Neural cell (in vitro differentiated cells): Measurements from ENCODE around the gene SPATA2L. TPM values are rescaled to one million over a fixed set of nuclear protein-coding genes. Genes with fewer than 3 reads are reported as not detected.

ENCODE experiments used
- H2AFZ ChIP-seq: fragments of 200-600, 300-800 bp; sonication (generic), shearing (Covaris generic); 2 replicates; pipeline ENCODE4 v1.6.0; 2014; ENCODE audit warnings: low read depth, mild to moderate bottlenecking, antibody characterized with exemption, low read length, moderate library complexity
- H3F3A ChIP-seq: fragments of 200-600 bp; shearing (Covaris generic); 2 replicates; pipeline ENCODE4 v1.6.1; 2016; ENCODE audit warnings: mild to moderate bottlenecking, moderate library complexity, mixed read lengths, antibody characterized with exemption, low read length; ENCODE audit not compliant: insufficient read depth, poor library complexity, severe bottlenecking
- H3K27ac ChIP-seq: fragments of 200-600, 300-800 bp; sonication (generic), shearing (Covaris generic); 2 replicates; pipeline ENCODE4 v1.5.1; 2014; ENCODE audit warnings: mild to moderate bottlenecking, low read length, moderate library complexity
- H3K27me3 ChIP-seq: fragments of 300-800, 200-600 bp; sonication (generic), shearing (Covaris generic); 2 replicates; pipeline ENCODE4 v1.6.0; 2014; ENCODE audit warnings: mild to moderate bottlenecking, low read depth, low read length, moderate library complexity; ENCODE audit not compliant: insufficient read depth
- H3K36me3 ChIP-seq: fragments of 300-800, 200-600 bp; sonication (generic), shearing (Covaris generic); 2 replicates; pipeline ENCODE4 v1.5.1; 2014; ENCODE audit warnings: mild to moderate bottlenecking, antibody characterized with exemption, low read length, moderate library complexity; ENCODE audit not compliant: insufficient read depth
- H3K4me2 ChIP-seq: fragments of 300-800, 200-600 bp; sonication (generic), shearing (Covaris generic); 2 replicates; pipeline ENCODE4 v1.6.0; 2014; ENCODE audit warnings: mild to moderate bottlenecking, low read length
- H3K4me3 ChIP-seq: fragments of 300-800, 200-600 bp; sonication (generic), shearing (Covaris generic); 2 replicates; pipeline ENCODE4 v1.5.1; 2014; ENCODE audit warnings: mild to moderate bottlenecking, low read length, moderate library complexity
- H3K79me2 ChIP-seq: fragments of 200-600 bp; shearing (Covaris generic); replicated peaks from 2 replicates; pipeline ENCODE4 v1.6.0; 2014; ENCODE audit warnings: mild to moderate bottlenecking, low read length, moderate library complexity; ENCODE audit not compliant: insufficient read depth
- H3K9ac ChIP-seq: fragments of 300-800, 200-600 bp; sonication (generic), shearing (Covaris generic); 2 replicates; pipeline ENCODE4 v1.6.1; 2016; ENCODE audit warnings: mild to moderate bottlenecking, low read length, mixed read lengths
- H3K9me2 ChIP-seq: fragments of 200-600 bp; shearing (Covaris generic); 2 replicates; pipeline ENCODE4 v1.6.1; 2016; ENCODE audit warnings: mild to moderate bottlenecking, low read length, mixed read lengths; ENCODE audit not compliant: insufficient read depth
- H3K9me3 ChIP-seq: fragments of 200-600, 300-800 bp; sonication (generic), shearing (Covaris generic); 2 replicates; pipeline ENCODE4 v1.6.1; 2016; ENCODE audit warnings: mild to moderate bottlenecking, mixed run types, low read length, moderate library complexity, mixed read lengths
- H4K20me1 ChIP-seq: fragments of 200-600 bp; shearing (Covaris generic); 2 replicates; pipeline ENCODE4 v1.6.1; 2016; ENCODE audit warnings: mild to moderate bottlenecking, mixed run types; ENCODE audit not compliant: insufficient read depth
- EP300 ChIP-seq: fragments of 450-650 bp; conservative IDR thresholded peaks from 2 replicates; pipeline ENCODE4 v1.6.1; 2014; ENCODE audit warnings: antibody characterized with exemption, mild to moderate bottlenecking, moderate library complexity; ENCODE audit not compliant: poor library complexity, severe bottlenecking
- EZH2 ChIP-seq: fragments of 200-600, 300-800 bp; shearing (Covaris generic), sonication (generic); IDR thresholded peaks from 2 replicates; pipeline ENCODE4 v1.6.1; 2014; ENCODE audit warnings: antibody characterized with exemption, low read length, borderline replicate concordance, mild to moderate bottlenecking; ENCODE audit not compliant: insufficient read depth, poor library complexity, severe bottlenecking
- MXI1 ChIP-seq: fragments of 450-650 bp; conservative IDR thresholded peaks from 2 replicates; pipeline ENCODE4 v1.6.1; 2014; ENCODE audit warnings: antibody characterized with exemption, mild to moderate bottlenecking; ENCODE audit not compliant: poor library complexity, severe bottlenecking
- POLR2AphosphoS5 ChIP-seq: IDR thresholded peaks from 2 replicates; pipeline ENCODE4 v1.6.1; 2012
- RAD21 ChIP-seq: fragments of 450-650 bp; conservative IDR thresholded peaks from 2 replicates; pipeline ENCODE4 v1.6.1; 2014; ENCODE audit warnings: antibody characterized with exemption, mild to moderate bottlenecking, moderate library complexity
- SMC3 ChIP-seq: fragments of 450-650 bp; conservative IDR thresholded peaks from 2 replicates; pipeline ENCODE4 v1.6.1; 2014; ENCODE audit warnings: antibody characterized with exemption, mild to moderate bottlenecking, moderate library complexity; ENCODE audit not compliant: poor library complexity
- TAF1 ChIP-seq: IDR thresholded peaks from 2 replicates; pipeline ENCODE4 v1.6.1; 2012; ENCODE audit warnings: low read depth
- polyA plus RNA-seq: library from polyadenylated mRNA; depleted of rRNA; stranded (reverse); fragments of >200 nt; gene quantifications from 2 replicates; pipeline ENCODE4 v1.2.3, GENCODE V29; 2014
- TF ChIP-seq, protein P1 (sequence below): IDR thresholded peaks from 2 replicates; pipeline ENCODE4 v1.6.1; 2012; ENCODE audit warnings: borderline replicate concordance
- TF ChIP-seq, protein P2 (sequence below): fragments of 450-650 bp; IDR thresholded peaks from 2 replicates; pipeline ENCODE4 v1.5.1; 2014; ENCODE audit warnings: antibody characterized with exemption, mild to moderate bottlenecking, moderate library complexity; ENCODE audit not compliant: poor library complexity, severe bottlenecking

SPATA2L gene
- polyA plus RNA-seq, 1 donor from 2014 or later: 39.1 TPM

DNA sequence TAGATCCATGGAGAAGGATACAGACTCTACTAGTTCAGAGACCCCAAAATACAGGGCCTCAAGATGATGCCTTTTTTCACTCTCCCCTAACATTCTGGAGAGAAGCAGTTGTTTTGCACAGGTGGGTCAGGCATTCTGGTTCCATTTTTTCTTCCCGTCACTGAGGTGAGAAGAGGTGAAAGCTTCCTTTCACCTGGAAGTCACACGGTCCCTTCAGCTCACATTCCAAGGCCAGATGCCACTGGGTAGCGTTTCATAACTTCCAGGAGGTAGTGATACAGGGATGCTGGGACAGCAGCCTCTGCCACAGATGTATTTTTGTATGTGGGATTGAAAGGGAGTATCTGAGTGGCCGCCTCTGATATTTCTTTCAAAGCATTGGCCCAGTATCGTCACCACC lies 13.1 kb downstream of the SPATA2L start:
- no peaks in the 10 kb centered on the region for H3K79me2 ChIP-seq
- no peaks in the 10 kb centered on the region for H3F3A ChIP-seq
- H4K20me1 ChIP-seq: no peaks in the 10 kb centered on the region
- no peaks in the 10 kb centered on the region for H3K9me3 ChIP-seq
- no peak overlapping the region for H2AFZ ChIP-seq
- no peaks in the 10 kb centered on the region for H3K9me2 ChIP-seq
- H3K27me3 ChIP-seq: no peaks in the 10 kb centered on the region
- no peaks in the 10 kb centered on the region for H3K36me3 ChIP-seq
- TF ChIP-seq RAD21 (no peak), POLR2AphosphoS5 (no peak), TAF1 (no peak), EZH2 (no peak), SMC3 (no peak), EP300 (no peak), MXI1 (no peak)
- TF ChIP-seq, protein P1, sequence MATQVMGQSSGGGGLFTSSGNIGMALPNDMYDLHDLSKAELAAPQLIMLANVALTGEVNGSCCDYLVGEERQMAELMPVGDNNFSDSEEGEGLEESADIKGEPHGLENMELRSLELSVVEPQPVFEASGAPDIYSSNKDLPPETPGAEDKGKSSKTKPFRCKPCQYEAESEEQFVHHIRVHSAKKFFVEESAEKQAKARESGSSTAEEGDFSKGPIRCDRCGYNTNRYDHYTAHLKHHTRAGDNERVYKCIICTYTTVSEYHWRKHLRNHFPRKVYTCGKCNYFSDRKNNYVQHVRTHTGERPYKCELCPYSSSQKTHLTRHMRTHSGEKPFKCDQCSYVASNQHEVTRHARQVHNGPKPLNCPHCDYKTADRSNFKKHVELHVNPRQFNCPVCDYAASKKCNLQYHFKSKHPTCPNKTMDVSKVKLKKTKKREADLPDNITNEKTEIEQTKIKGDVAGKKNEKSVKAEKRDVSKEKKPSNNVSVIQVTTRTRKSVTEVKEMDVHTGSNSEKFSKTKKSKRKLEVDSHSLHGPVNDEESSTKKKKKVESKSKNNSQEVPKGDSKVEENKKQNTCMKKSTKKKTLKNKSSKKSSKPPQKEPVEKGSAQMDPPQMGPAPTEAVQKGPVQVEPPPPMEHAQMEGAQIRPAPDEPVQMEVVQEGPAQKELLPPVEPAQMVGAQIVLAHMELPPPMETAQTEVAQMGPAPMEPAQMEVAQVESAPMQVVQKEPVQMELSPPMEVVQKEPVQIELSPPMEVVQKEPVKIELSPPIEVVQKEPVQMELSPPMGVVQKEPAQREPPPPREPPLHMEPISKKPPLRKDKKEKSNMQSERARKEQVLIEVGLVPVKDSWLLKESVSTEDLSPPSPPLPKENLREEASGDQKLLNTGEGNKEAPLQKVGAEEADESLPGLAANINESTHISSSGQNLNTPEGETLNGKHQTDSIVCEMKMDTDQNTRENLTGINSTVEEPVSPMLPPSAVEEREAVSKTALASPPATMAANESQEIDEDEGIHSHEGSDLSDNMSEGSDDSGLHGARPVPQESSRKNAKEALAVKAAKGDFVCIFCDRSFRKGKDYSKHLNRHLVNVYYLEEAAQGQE: no peak
- TF ChIP-seq, protein P2, sequence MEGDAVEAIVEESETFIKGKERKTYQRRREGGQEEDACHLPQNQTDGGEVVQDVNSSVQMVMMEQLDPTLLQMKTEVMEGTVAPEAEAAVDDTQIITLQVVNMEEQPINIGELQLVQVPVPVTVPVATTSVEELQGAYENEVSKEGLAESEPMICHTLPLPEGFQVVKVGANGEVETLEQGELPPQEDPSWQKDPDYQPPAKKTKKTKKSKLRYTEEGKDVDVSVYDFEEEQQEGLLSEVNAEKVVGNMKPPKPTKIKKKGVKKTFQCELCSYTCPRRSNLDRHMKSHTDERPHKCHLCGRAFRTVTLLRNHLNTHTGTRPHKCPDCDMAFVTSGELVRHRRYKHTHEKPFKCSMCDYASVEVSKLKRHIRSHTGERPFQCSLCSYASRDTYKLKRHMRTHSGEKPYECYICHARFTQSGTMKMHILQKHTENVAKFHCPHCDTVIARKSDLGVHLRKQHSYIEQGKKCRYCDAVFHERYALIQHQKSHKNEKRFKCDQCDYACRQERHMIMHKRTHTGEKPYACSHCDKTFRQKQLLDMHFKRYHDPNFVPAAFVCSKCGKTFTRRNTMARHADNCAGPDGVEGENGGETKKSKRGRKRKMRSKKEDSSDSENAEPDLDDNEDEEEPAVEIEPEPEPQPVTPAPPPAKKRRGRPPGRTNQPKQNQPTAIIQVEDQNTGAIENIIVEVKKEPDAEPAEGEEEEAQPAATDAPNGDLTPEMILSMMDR: no peak
- H3K9ac ChIP-seq: no peak overlapping the region
- H3K4me2 ChIP-seq: no peak overlapping the region
- no peak overlapping the region for H3K27ac ChIP-seq
- no peak overlapping the region for H3K4me3 ChIP-seq

DNA sequence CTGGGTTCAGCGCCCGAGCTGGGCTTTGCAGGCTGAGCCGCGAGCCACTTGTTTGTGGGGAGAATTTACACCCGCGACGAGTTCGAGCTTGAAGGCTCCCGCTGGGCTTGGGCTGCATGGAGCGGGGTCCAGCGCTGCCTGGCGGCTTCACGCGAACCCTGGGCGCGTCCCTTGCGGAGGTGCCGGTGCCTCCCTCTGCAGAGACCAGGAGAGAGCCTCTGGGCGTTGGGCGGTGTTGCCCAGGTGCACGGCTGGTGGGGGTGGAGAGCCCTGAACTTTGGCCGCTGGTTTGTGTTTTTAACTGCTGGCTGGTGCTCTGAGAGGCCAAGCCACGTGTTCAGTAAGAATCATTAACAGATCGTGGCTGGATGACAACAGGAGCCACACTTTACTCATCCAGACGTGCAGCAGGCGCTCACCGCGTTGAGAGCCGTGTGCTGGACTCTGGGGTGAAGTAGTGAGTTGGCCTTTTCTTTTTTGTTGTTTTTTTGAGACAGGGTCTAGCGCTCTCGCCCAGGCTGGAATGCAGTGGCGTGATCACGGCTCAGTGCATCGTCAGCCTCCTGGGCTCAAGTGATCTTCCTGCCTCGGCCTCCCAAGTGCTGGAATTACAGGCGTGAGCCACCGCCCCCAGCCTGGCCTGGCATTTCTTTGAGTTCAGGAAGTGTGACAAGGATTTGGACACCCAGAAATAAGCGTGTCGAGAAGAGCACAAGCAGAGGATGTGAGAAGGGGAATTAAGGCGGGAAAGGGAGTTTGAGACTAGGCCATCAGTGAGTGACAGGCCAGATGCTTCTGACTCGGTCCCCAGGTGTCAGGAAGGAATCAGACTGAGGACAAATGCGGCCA lies 14.2 kb downstream of the SPATA2L start:
- Histone ChIP-seq H3K27me3 (no peaks in the 10 kb centered on the region), H3K27ac (peak overlapping the region; percentile 80), H3K36me3 (no peaks in the 10 kb centered on the region), H3F3A (no peaks in the 10 kb centered on the region), H3K4me3 (peak overlapping the region; percentile 87), H2AFZ (peak overlapping the region; percentile 80), H3K79me2 (no peaks in the 10 kb centered on the region), H3K4me2 (peak overlapping the region; percentile 80), H3K9me2 (no peaks in the 10 kb centered on the region), H4K20me1 (no peaks in the 10 kb centered on the region), H3K9me3 (no peaks in the 10 kb centered on the region), H3K9ac (peak overlapping the region; percentile 77)
- no peak for TF ChIP-seq MXI1
- TF ChIP-seq SMC3: no peak
- TF ChIP-seq TAF1: no peak
- TF ChIP-seq, protein P1: no peak
- TF ChIP-seq POLR2AphosphoS5: no peak
- TF ChIP-seq EP300: no peak
- no peak for TF ChIP-seq EZH2
- TF ChIP-seq, protein P2: no peak
- peak; percentile 33 for TF ChIP-seq RAD21
